Body of pancreas (tissue), 4 donors: ENCODE data around the gene SYNGR2.

Experiments used
- CTCF ChIP-seq, 7 experiments: fragments of 450-650 bp in 4 of 7; fragments of 200-600 bp in 3 of 7; sonication (generic) in 3 of 7; IDR thresholded peaks; one replicate each; pipeline ENCODE4 v1.5.1; 2016 to 2019; ENCODE audit warnings: antibody characterized with exemption in 7 of 7
- POLR2A ChIP-seq, 3 donors: fragments of 450-650 bp; IDR thresholded peaks; one replicate each; pipeline ENCODE4 v1.6.1; 2016; ENCODE audit warnings: antibody characterized with exemption in 3 of 3, mild to moderate bottlenecking in 2 of 3

GRCh38 chr17:78182504-78182903 lies 14.1 kb downstream of the SYNGR2 start:
- peak in 1 of 3 donors; percentile 21 for TF ChIP-seq POLR2A (IDR thresholded peaks at IDR 0.05)
- no peak for TF ChIP-seq CTCF (IDR thresholded peaks at IDR 0.05)
